Progenitor cell of endocrine pancreas (in vitro differentiated cells): ENCODE results near the gene LRRC75A. TPM values are rescaled to one million over a fixed set of nuclear protein-coding genes. Genes with fewer than 3 reads are reported as not detected.

Experiments
- DNase-seq: peaks from one replicate; pipeline ENCODE4 v3.0.0; 2021; ENCODE audit warnings: low spot score; ENCODE audit not compliant: unreplicated experiment
- H3K27ac Mint-ChIP-seq: 2 replicates; pipeline ENCODE4 v1.8.0; 2021; ENCODE audit warnings: mild to moderate bottlenecking, moderate library complexity, mixed read lengths
- H3K27me3 Mint-ChIP-seq: 2 replicates; pipeline ENCODE4 v1.8.0; 2021; ENCODE audit warnings: mixed read lengths
- H3K36me3 Mint-ChIP-seq: 2 replicates; pipeline ENCODE4 v1.8.0; 2022; ENCODE audit warnings: mixed read lengths; ENCODE audit not compliant: insufficient read depth
- H3K4me1 Mint-ChIP-seq: 2 replicates; pipeline ENCODE4 v1.8.0; 2021; ENCODE audit warnings: low read depth, mixed read lengths
- H3K4me3 Mint-ChIP-seq: 2 replicates; pipeline ENCODE4 v1.8.0; 2021; ENCODE audit warnings: low read depth, mild to moderate bottlenecking, moderate library complexity, mixed read lengths
- H3K9me3 Mint-ChIP-seq: 2 replicates; pipeline ENCODE4 v1.8.0; 2021; ENCODE audit warnings: low read depth, mixed read lengths
- CTCF ChIP-seq: fragments of 200-600 bp; sonication (generic); IDR thresholded peaks from one replicate; pipeline ENCODE4 v1.5.0; 2021; ENCODE audit warnings: antibody characterized with exemption, mild to moderate bottlenecking; ENCODE audit not compliant: unreplicated experiment
- total RNA-seq: library from RNA; stranded (reverse); gene quantifications from 2 replicates; pipeline ENCODE4 v1.2.1, GENCODE V29; 2021

Gene LRRC75A
- total RNA-seq, 1 donor from 2014 or later, result 9.7 TPM

GRCh38 chr17:16515933-16516332, 23.9 kb upstream of the LRRC75A start:
- H3K27me3 Mint-ChIP-seq, result peaks cover 34% of the 10 kb centered on the region
- TF ChIP-seq CTCF, result no peak
- no peaks in the 10 kb centered on the region for H3K36me3 Mint-ChIP-seq
- no peaks in the 10 kb centered on the region for H3K9me3 Mint-ChIP-seq
- H3K4me1 Mint-ChIP-seq, result peaks cover 3% of the 10 kb centered on the region
- no peak overlapping the region for H3K27ac Mint-ChIP-seq
- no peak for DNase-seq
- no peak overlapping the region for H3K4me3 Mint-ChIP-seq

DNA sequence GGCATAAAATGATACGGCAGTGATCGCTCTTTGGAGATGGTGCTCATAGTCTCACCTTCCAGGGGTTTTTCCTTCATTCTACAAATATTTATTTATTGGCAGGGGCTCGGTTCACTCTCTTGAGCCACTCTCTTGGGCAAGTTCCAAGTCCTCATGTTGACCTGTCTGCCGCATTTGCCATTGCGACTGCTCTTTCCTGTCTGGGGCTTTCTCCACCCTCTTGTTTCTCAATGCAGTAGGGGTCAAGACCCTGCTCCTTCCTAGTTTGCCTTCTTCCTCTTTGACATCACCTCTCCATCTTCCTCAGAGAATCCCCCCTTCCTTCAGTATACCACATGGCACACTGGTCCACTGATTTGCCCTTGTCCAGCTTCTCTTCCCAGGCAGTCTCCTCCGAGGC, 21.9 kb upstream of the LRRC75A start:
- peaks cover 34% of the 10 kb centered on the region for H3K27me3 Mint-ChIP-seq
- DNase-seq, result no peak
- TF ChIP-seq CTCF, result no peak
- H3K27ac Mint-ChIP-seq, result no peak overlapping the region
- no peaks in the 10 kb centered on the region for H3K36me3 Mint-ChIP-seq
- H3K4me1 Mint-ChIP-seq, result peaks cover 3% of the 10 kb centered on the region
- H3K9me3 Mint-ChIP-seq, result no peaks in the 10 kb centered on the region
- no peak overlapping the region for H3K4me3 Mint-ChIP-seq

DNA sequence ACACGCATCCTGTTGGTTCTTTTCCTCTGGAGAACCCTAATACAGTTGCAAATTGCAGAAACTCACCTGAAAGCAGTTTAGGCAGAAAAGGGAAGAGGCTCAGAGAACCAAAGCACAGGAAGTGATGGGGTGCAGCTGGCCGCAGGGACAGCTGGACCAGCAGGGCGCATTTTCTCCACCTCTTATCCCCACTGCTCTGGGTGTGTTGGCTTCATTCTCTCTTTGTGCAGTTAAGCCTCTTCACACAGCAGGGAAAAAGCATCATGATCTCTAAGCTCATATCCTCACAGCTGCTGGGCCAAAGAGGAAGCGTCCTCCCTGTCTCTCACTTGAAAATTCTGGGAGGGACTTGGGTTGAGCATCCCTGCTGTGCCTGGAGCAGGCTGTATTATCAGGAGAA, 20.0 kb upstream of the LRRC75A start:
- Mint-ChIP-seq H3K9me3 (no peaks in the 10 kb centered on the region), H3K27me3 (peaks cover 28% of the 10 kb centered on the region), H3K4me1 (peaks cover 3% of the 10 kb centered on the region), H3K27ac (no peak overlapping the region), H3K4me3 (no peak overlapping the region), H3K36me3 (no peaks in the 10 kb centered on the region)
- no peak for TF ChIP-seq CTCF
- DNase-seq, result no peak

DNA sequence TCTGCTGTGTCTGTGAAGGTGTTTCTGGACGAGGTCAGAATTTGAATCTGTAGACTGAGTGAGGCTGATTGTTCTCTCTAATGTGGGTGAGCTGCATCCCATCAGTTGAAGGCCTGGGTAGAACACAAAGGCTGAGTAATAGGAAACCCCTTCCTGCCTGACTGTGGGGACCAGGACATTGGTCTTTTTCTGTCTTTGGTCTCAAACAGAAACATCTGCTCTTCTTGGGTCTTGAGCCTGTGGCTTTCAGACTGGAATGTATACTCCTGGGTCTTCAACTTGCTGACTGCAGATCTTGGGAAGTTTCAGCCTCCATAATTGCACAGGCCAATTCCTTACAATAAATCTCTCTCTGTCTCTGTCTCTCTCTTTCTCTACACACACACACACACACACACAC, 19.6 kb upstream of the LRRC75A start:
- no peak overlapping the region for H3K27ac Mint-ChIP-seq
- no peak overlapping the region for H3K4me3 Mint-ChIP-seq
- TF ChIP-seq CTCF, result no peak
- peaks cover 1% of the 10 kb centered on the region for H3K4me1 Mint-ChIP-seq
- no peaks in the 10 kb centered on the region for H3K36me3 Mint-ChIP-seq
- no peaks in the 10 kb centered on the region for H3K9me3 Mint-ChIP-seq
- peaks cover 24% of the 10 kb centered on the region for H3K27me3 Mint-ChIP-seq
- no peak for DNase-seq

DNA sequence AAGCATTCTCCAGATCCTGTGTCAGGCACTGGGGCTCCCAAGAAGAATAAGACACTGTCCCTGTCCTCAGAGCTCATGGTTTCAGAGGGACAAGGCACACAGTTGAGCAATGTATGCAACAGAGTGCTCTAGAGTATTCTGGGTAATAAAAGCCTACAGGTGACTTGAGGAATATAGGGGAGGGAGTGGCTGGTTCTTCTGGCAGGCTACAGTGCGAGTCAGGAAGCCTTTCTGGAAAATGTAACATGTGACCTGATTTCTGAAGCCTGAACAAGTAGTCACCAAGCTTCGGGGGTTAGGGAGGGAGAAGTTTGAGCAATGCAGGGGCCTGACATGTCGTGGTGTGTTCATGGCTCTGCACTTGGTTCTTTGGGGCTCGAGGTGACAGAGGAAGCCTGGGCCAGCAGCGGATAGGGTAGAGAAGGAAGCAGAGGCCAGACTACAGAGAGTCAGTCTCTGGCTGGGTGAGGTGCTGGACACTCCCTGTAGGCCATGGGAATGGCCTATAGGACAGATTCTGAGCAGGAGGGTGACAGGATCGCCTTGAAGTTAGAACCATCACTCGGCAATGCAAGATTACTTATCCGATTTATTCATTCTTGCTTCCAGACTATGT, 16.0 kb upstream of the LRRC75A start:
- no peak for DNase-seq
- no peak overlapping the region for H3K27ac Mint-ChIP-seq
- H3K4me1 Mint-ChIP-seq, result peaks cover 10% of the 10 kb centered on the region
- no peak for TF ChIP-seq CTCF
- no peak overlapping the region for H3K4me3 Mint-ChIP-seq
- H3K36me3 Mint-ChIP-seq, result no peaks in the 10 kb centered on the region
- no peaks in the 10 kb centered on the region for H3K9me3 Mint-ChIP-seq
- no peaks in the 10 kb centered on the region for H3K27me3 Mint-ChIP-seq
